Posterior cingulate gyrus (tissue), 11 donors: ENCODE measurements around the gene AQP2.

Experiments used
- DNase-seq, 10 donors: peaks; one replicate each; pipeline versions ENCODE4 v3.0.0 to v3.0.0-alpha.2; 2020 to 2021; ENCODE audit warnings: mixed read lengths in 3 of 10
- intact Hi-C: fragments of 100-400 bp; cut with DNase I; formaldehyde crosslinking; loops from one replicate; pipeline ENCODE4 v1.15.1; 2023

The AQP2 gene

DNA sequence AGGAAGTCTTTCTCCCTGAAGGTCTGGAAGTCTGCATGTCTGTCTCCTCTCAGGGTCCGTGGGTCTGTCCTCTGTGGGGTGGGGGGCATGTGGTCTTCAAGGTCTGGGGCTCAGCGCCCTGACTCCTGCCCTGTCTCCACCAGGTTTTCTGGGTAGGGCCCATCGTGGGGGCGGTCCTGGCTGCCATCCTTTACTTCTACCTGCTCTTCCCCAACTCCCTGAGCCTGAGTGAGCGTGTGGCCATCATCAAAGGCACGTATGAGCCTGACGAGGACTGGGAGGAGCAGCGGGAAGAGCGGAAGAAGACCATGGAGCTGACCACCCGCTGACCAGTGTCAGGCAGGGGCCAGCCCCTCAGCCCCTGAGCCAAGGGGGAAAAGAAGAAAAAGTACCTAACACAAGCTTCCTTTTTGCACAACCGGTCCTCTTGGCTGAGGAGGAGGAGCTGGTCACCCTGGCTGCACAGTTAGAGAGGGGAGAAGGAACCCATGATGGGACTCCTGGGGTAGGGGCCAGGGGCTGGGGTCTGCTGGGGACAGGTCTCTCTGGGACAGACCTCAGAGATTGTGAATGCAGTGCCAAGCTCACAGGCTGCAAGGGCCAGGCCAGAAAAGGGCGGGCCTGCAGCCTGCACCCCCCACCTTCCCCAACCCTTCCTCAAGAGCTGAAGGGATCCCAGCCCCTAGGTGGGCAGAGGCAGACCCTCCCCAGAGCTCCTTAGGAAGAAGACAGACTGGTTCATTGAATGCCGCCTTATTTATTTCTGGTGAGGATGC is 14.5 kb downstream of the AQP2 start:
- intact Hi-C loops = loop anchor here (5.0 kb wide), 1 partner anchor 98 kb away; no protein-coding TSS in a partner anchor
- DNase-seq = peak in 2 of 10 donors; percentile 14 to 67

DNA sequence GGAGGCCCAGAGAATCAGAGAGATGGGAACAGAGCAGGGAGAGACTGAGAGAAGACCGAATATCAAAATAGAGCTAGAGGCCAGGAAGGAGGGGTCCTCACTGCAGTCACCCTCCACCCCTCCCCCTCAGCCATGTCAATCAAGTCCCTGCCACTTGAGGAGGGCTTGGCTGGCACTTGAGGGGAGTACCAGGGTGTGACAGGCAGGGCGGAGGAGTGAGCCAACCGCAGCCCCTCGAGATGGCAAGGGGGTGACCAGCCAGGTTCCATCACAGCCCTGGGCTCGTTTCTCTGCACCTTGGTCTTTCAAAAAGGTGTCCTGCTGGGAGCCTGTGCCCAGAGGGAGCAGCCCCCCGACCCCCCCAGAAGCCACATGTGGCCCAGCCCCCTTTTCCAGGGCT is 15.3 kb downstream of the AQP2 start:
- intact Hi-C loops = loop anchor here (5.0 kb wide), 1 partner anchor 99 kb away; no protein-coding TSS in a partner anchor
- DNase-seq = peak in 1 of 10 donors; percentile 53

DNA sequence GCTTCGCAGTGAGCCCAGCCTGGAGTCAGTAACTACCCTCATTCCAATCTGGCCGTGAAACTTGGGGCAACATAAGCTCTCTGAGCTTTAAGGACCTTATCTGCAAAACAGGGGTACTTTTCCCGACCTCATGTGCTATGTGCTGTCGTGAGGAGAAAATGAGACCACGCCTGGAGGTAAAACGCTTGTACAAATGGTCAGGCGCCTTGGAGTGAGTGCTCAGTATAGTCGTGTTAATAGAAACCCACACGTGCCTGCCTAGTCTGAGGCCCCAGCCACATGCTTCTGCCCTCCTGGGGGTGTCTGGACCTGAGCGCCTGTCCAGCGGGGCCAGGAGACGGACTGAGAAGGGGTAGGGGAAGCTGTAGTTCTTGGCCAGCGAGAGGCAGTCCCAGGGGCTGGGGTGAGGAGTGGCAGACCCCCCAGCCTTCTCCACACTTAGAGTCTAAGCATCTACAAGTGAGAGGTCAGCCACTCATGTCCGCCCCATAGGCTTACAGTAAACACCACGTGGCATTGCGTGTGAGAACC is 16.0 kb downstream of the AQP2 start:
- DNase-seq = peak in 1 of 10 donors; percentile 82
- intact Hi-C loops = loop anchor here (1.0 to 5.0 kb wide), 4 partner anchors 90 to 209 kb away; no protein-coding TSS in a partner anchor

DNA sequence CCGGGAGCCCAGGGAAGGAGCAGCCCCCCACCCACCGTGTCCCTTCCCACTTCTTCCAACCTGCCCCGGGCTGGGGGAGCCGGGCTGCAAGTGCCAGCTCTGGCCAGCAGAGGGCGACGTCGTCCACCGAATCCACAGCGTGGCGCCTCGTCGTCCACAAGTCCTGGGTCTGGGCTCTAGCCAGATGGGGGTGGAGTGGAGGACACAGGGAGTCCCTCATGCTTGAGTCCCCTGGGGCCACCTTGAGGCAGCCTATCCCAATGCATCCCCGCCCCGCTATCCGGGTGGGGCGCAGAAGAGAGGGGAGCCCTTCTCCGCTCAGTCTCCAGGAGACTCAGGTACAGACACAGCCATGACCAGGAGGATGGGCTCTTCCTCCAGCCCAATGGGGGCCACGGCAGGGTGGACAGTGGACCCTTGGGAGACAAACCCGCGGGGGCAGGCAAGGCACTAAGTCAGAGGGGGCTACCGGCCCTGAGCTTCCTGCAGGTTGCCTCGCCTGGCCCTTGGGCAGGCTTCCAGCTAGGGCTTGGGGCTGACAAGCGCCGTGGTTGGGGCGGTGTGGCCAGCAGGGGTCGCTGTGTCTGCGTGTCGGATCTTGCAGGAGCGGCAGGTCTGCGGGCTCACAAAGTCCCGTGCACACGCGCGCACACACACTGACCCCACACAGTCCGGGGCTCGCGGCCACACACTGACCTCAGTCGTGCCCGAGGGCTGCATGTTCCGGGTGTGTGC is 16.7 kb downstream of the AQP2 start:
- DNase-seq = peak; percentile 84 to 99 (median 96)
- intact Hi-C loops = loop anchor here (1.0 to 5.0 kb wide), 4 partner anchors 89 to 208 kb away; no protein-coding TSS in a partner anchor

DNA sequence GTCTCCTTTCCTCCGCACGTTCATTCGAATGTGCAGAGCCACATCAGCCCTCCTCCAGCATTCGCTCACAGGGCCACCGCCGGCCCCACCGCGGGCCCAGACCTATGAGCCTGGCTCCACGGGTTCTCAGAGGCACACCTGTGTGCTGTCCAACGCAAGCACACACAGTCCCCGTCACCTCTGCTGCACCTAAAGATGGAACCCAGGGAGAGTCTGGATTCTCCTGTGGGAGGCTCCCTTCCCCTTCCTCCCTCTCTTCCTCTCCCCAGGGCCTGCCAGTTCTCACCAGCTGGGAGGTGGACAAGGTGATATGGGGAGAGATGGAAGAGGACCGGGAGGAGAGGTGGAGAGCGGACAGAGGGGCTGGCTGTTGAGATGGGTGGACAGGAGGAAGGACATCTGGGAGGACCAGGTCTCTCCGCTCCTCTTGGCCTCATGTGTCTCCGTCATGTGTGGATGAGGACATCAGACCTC is 17.3 kb downstream of the AQP2 start:
- no peak for DNase-seq

DNA sequence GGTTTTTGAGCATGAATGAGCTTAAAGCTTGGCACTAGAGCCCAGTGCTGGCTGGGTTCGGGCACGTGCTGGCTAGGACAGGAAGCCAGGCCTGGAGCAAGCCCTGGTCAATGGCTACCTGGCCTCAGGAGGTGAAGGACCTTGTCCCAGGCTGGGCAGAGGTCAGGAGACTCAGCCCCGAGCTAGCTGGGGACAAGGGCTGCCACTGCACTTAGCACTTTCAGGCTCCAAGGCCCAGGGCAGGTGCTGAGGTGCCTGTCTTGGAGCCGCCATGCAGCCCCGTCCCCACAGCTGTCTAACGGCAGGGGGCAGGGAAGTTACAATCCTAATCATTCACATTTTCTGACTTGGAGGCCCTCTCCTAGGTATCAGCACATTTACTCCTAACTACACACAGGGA is 17.9 kb downstream of the AQP2 start:
- intact Hi-C loops = loop anchor here (5.0 kb wide), 1 partner anchor 101 kb away; no protein-coding TSS in a partner anchor
- peak in 1 of 10 donors; percentile 62 for DNase-seq

More for the DNA sequence above, 17.3 kb downstream of the AQP2 start:
- intact Hi-C loops = loop anchor here (1.0 to 5.0 kb wide), 4 partner anchors 88 to 207 kb away; no protein-coding TSS in a partner anchor

DNA sequence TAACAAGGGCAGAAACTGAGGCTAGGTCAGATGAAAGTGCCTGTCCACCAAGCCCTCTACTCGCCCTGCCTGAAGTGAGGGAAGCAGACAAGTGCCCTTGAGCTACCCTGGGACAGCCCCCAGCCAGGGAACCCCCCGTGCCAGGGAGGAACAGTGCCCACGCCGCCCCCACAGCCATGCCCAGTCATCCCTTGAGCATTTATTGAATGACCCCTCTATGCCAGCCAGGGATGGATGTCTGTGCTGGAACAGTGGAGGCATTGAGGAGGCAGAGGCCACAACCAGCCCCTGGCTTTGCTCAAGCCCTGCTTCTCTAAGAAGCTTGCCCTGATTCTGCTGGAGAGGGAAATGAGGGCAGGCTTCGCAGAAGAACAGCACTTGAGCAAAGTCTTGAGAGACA is 18.5 kb downstream of the AQP2 start:
- peak in 7 of 10 donors; percentile 24 to 92 (median 52) for DNase-seq
- intact Hi-C loops = loop anchor here (5.0 kb wide), 1 partner anchor 102 kb away; no protein-coding TSS in a partner anchor

DNA sequence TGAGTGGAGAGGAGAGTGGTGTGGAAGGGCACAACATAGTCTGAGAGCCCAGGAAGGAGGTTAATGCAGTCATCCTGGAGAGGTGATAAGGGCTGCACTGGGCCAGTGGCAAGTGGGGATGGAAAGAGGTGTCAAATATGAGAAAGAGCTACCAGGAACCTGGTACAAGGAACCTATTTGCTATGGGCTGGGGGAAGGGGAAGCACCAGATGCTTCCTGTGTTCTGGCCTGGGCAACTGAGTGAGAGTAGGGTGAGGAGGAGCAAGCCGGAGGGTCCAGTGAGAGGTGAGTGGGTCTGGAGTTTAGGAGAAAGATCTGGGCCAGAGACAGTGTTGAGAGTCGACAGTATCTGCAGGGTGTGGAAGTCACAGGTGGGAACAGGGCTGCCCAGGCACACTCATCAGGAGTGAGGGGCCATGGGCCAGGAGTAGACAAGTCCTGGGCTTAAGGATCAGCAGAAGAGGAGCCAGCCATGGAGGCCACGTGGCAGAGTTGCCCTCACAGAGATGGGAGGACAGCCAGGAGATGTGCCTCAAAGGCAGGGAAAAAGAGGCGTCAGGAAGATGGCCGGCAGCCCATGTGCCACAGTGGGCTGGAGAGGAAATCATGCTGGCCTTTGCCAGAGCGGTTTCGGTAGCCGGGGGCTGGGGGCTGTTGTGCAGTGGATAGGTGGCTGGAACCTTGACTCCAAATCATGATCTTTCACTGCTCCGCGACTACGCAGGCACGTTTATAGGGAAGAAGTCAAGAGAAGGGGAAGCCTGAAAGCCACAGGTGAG is 19.3 kb downstream of the AQP2 start:
- intact Hi-C loops = loop anchor here (5.0 kb wide), 2 partner anchors 47 to 103 kb away; no protein-coding TSS in a partner anchor
- DNase-seq = peak in 1 of 10 donors; percentile 82

DNA sequence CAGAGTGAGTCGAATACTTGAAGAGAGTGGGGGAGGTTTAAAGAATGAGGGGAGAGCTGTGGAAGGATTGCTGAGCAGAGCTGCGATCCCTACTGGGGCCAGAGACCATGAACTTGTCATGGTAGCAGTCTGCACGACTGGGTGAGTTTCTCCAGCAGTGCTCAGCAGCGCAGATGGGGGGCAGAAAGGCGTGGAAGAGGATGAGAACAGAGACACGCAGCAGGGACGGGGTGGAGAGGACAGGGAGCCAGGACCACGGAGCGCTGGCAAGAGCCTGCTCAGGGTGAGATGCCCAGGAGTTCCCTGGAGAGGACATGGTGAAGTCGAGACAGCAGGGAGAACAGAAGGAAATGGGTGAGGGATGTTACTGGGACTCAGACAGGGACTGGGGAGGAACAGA is 20.1 kb downstream of the AQP2 start:
- DNase-seq = peak in 1 of 10 donors; percentile 67
- intact Hi-C loops = loop anchor here (5.0 kb wide), 1 partner anchor 47 kb away; no protein-coding TSS in a partner anchor

DNA sequence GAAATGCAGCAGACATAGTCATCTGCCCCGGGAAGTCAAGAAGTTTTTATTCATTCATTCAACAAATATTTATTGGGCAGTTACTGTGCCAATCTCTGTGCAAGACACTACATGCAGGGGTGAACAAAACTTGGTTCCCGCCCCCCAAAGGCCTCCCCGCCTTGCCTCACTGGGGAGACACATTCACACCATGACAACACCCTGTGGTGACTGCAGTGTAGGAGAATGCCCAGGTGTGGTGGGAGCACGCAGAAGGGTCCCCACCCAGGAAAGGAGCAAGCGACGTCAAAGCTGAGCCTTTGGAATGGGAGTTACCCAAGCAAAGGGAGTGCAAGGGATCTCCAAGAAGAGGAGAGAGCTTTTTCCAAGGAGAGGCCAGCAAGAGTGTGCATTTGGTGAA is 20.6 kb downstream of the AQP2 start:
- intact Hi-C loops = loop anchor here (5.0 kb wide), 1 partner anchor 46 kb away; no protein-coding TSS in a partner anchor
- peak in 1 of 10 donors; percentile 62 for DNase-seq

DNA sequence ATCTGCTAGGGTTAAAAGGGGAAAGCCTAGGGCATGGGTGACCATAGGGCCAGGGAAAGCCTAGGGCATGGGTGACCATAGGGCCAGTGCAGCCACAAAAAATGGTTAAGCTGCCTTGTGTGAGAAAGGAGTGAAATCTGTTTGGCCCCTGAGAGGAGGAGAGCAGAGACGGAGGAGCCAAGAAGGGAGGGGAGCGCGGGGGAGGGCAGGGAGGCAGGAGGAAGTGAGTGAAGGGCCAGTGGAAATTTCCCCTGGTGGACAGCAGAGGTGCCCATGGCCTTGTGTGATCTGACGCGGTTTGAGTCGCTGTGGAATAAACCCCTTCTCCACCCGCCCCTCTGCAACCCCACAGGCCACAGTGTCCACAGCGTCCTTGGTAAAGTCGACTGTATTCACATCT is 21.6 kb downstream of the AQP2 start:
- peak in 1 of 10 donors; percentile 43 for DNase-seq
- intact Hi-C loops = loop anchor here (5.0 kb wide), 1 partner anchor 45 kb away; no protein-coding TSS in a partner anchor

DNA sequence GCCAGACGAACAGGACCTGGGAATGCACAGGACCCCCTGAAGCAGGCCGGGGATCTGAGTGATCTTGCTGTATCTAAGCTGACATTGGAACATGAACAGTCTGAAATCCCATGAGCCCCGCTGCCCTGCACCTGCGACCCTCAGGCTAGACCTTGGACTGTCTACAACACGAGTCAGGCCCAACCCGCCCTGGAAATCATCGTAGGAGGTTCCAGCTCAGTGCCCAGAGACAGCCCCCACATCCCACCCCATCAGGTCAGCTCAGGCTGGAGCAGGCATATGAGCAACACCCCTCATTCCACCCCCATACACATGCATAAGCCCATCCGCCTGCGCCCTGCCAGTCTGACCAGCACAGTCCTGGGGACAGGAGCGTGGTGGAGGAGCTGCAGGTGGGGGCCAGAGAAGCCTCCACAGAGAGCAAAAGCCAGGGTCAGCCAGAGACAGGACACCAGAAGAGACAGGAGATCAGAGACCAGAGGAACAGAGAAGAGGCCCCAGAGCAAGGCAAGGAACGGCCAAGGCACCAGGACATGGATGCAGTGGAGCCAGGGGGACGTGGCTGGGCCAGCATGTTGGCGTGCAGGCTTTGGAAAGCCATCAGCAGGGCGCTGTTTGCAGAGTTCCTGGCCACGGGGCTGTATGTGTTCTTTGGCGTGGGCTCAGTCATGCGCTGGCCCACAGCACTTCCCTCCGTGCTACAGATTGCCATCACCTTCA is 22.3 kb downstream of the AQP2 start, which contains the start of gene AQP6:
Gene AQP6 (plus strand): TSS at position 307 of the 720 bp plus-strand sequence. CDS start 227 bp downstream, at position 534.
- intact Hi-C loops = loop anchor here (5.0 kb wide), 1 partner anchor 44 kb away; no protein-coding TSS in a partner anchor
- DNase-seq = peak in 1 of 10 donors; percentile 48

DNA sequence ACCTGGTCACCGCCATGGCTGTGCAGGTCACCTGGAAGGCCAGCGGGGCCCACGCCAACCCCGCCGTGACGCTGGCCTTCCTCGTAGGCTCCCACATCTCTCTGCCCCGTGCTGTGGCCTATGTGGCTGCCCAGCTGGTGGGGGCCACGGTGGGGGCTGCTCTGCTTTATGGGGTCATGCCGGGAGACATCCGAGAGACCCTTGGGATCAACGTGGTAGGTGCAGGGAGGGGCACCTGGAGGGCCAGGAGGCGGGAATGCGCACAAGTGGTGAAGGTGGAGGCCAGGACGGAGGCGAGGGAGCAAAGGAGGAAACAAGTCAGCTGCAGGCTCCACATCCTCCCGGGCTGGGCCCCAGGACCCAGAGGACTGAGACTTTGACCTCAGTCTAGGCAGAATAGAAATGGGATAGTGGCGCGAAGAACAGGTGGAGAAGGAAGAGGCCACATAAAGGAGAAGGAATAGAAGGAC is 22.9 kb downstream of the AQP2 start:
- intact Hi-C loops = loop anchor here (5.0 kb wide), 1 partner anchor 44 kb away; no protein-coding TSS in a partner anchor

DNA sequence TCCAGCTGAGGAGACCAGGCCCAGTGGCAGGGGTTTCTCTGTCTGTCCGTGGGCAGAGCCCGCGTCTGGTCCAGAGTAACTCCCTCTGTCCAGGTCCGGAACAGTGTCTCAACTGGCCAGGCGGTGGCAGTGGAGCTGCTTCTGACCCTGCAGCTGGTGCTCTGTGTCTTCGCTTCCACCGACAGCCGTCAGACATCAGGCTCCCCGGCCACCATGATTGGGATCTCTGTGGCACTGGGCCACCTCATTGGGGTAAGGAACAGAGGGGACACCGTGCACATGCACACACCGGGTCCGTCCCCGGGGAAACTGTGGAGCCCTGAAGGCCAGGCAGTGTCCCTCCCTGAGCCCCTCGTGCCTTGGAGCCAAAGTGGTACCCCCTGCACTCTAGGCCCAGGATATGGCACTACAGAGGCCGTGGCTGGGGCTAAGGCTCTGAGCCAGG is 23.7 kb downstream of the AQP2 start:
- intact Hi-C loops = loop anchor here (2.0 to 5.0 kb wide), 2 partner anchors 43 to 83 kb away; partner anchors contain the start of gene ASIC1
- DNase-seq = peak; percentile 75 to 98 (median 86)

More for the DNA sequence above, 22.9 kb downstream of the AQP2 start:
- peak in 1 of 10 donors; percentile 68 for DNase-seq

DNA sequence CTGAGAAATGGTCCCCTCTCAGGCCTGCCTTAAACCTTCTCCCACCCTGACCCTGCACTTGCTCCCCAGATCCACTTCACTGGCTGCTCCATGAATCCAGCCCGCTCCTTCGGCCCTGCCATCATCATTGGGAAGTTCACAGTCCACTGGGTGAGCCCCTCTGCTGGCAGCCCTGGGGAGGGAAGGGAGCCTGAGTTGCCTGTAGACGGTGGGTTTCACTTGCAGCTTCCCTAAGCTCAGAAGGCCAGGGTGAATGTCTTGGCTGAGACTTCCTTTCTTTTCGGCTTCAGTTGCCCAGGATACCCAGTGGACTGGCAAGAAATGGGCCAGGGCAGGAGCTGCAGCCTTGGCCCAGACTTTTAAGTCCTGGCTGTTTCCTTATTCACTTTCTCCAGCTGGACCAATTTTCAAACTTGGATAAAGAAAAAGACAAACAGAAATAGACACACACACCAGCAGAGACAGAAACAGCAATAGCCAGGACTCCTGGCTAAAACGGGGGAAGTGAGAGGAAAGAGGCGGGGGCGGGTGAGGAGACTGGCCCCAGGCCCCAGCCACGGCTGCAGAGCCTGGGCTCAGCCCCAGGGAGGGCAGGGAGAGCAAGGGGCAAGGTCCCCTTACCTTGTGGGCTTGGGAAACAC is 24.3 kb downstream of the AQP2 start:
- DNase-seq = peak in 1 of 10 donors; percentile 84
- intact Hi-C loops = loop anchor here (2.0 to 5.0 kb wide), 2 partner anchors 43 to 82 kb away; partner anchors contain the start of gene ASIC1

DNA sequence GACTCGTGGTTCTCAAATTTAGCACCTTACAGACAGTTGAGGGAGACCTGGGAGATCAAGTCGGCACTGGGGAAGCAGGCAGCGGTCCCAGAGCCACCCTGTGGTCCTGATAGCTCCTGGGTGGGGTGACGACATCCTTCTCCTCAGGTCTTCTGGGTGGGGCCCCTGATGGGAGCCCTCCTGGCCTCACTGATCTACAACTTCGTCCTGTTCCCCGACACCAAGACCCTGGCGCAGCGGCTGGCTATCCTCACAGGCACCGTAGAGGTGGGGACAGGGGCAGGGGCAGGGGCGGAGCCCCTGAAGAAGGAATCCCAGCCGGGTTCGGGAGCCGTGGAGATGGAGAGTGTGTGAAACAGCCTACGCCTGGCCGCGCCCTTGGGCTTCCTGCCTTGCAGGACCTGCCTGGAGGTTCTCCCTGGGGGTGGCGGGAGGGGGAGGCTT is 24.8 kb downstream of the AQP2 start:
- peak in 2 of 10 donors; percentile 55 to 83 for DNase-seq

DNA sequence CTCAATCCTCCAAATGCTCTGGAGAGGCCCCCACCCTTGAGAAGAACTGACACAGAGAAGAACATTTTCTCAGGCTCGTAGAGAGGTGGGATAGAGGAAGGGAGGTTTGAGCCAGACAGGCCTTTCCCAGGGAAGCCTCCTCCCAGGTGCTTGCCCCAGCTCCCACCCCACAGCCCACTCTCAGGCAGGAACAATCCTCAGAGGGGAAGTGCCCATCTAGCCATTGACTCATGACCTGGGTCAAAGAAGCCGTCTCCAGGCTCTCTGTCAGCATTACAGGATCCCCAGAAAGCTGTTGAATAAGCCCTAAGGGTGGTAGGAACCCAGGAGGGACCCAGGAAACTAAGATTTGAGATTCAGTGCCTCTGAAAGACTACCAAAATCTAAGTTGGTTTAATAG is 26.0 kb downstream of the AQP2 start:
- intact Hi-C loops = no loop called here
- no peak for DNase-seq

More for the DNA sequence above, 24.8 kb downstream of the AQP2 start:
- intact Hi-C loops = loop anchor here (2.0 kb wide), 1 partner anchor 81 kb away; the partner anchor contains the start of gene ASIC1
